H9 (cell line): ENCODE results near the gene PPP3CA. TPM values are rescaled to one million over a fixed set of nuclear protein-coding genes. Genes with fewer than 3 reads are reported as not detected.

Source experiments
- DNase-seq: peaks from one replicate; pipeline ENCODE4 v3.0.0-alpha.2; 2017
- H2AFZ ChIP-seq: one replicate; pipeline ENCODE4 v1.6.1; 2013; ENCODE audit warnings: mild to moderate bottlenecking, low read length, control low read depth, moderate library complexity
- H2AK5ac ChIP-seq: 2 replicates; pipeline ENCODE4 v1.6.1; 2013; ENCODE audit warnings: low read length, control low read depth, mixed read lengths; ENCODE audit not compliant: insufficient read length
- H2BK120ac ChIP-seq: one replicate; pipeline ENCODE4 v1.6.1; 2013; ENCODE audit warnings: low read depth, mild to moderate bottlenecking, low read length, control low read depth, inconsistent platforms; ENCODE audit not compliant: poor library complexity, severe bottlenecking
- H2BK12ac ChIP-seq: 2 replicates; pipeline ENCODE4 v1.6.1; 2013; ENCODE audit warnings: low read length, control low read depth, mixed read lengths, low read depth; ENCODE audit not compliant: insufficient read length
- H2BK15ac ChIP-seq: 2 replicates; pipeline ENCODE4 v1.6.1; 2013; ENCODE audit warnings: low read depth, low read length, control low read depth
- H2BK20ac ChIP-seq: one replicate; pipeline ENCODE4 v1.6.1; 2013; ENCODE audit warnings: low read depth, mild to moderate bottlenecking, low read length, control low read depth, inconsistent platforms; ENCODE audit not compliant: poor library complexity, severe bottlenecking
- H2BK5ac ChIP-seq: 2 replicates; pipeline ENCODE4 v1.6.1; 2013; ENCODE audit warnings: low read length, control low read depth, mixed read lengths; ENCODE audit not compliant: insufficient read length
- H3K14ac ChIP-seq: 2 replicates; pipeline ENCODE4 v1.6.1; 2013; ENCODE audit warnings: low read length, control low read depth; ENCODE audit not compliant: insufficient read depth
- H3K18ac ChIP-seq: 2 replicates; pipeline ENCODE4 v1.6.1; 2013; ENCODE audit warnings: low read depth, mild to moderate bottlenecking, mixed read lengths, low read length, control low read depth; ENCODE audit not compliant: insufficient read length
- H3K23ac ChIP-seq: 2 replicates; pipeline ENCODE4 v1.6.1; 2013; ENCODE audit warnings: low read length, control low read depth, mixed read lengths, low read depth; ENCODE audit not compliant: insufficient read length
- H3K23me2 ChIP-seq: 2 replicates; pipeline ENCODE4 v1.6.1; 2013; ENCODE audit warnings: low read depth, mild to moderate bottlenecking, mixed read lengths, low read length, control low read depth; ENCODE audit not compliant: insufficient read length, poor library complexity, severe bottlenecking
- H3K27ac ChIP-seq: 2 replicates; pipeline ENCODE4 v1.5.1; 2013; ENCODE audit warnings: low read length, control low read depth, mixed read lengths, low read depth; ENCODE audit not compliant: insufficient read length
- H3K27me3 ChIP-seq: 2 replicates; pipeline ENCODE4 v1.6.1; 2013; ENCODE audit warnings: low read length, control low read depth, inconsistent platforms; ENCODE audit not compliant: insufficient read depth
- H3K4ac ChIP-seq: 2 replicates; pipeline ENCODE4 v1.6.1; 2013; ENCODE audit warnings: low read depth, mild to moderate bottlenecking, control low read depth, inconsistent platforms, low read length, moderate library complexity
- H3K4me1 ChIP-seq: 2 replicates; pipeline ENCODE4 v1.6.1; 2013; ENCODE audit warnings: low read length, control low read depth, inconsistent platforms; ENCODE audit not compliant: insufficient read depth
- H3K4me2 ChIP-seq: 2 replicates; pipeline ENCODE4 v1.6.1; 2013; ENCODE audit warnings: low read length, control low read depth, mixed read lengths; ENCODE audit not compliant: insufficient read length, insufficient read depth
- H3K56ac ChIP-seq: 2 replicates; pipeline ENCODE4 v1.6.1; 2013; ENCODE audit warnings: low read depth, mild to moderate bottlenecking, mixed read lengths, low read length, control low read depth; ENCODE audit not compliant: insufficient read length
- H3K79me1 ChIP-seq: 2 replicates; pipeline ENCODE4 v1.6.1; 2013; ENCODE audit warnings: low read depth, mild to moderate bottlenecking, moderate library complexity, low read length, control low read depth, inconsistent platforms; ENCODE audit not compliant: insufficient read depth, poor library complexity, severe bottlenecking
- H3K79me2 ChIP-seq: 2 replicates; pipeline ENCODE4 v1.6.1; 2013; ENCODE audit warnings: low read length, control low read depth, inconsistent platforms; ENCODE audit not compliant: insufficient read depth
- H3K9ac ChIP-seq: 2 replicates; pipeline ENCODE4 v1.6.1; 2013; ENCODE audit warnings: low read length, control low read depth, mixed read lengths; ENCODE audit not compliant: insufficient read length; ENCODE audit errors: extremely low read depth
- H3K9me3 ChIP-seq: one replicate; pipeline ENCODE4 v1.6.1; 2013; ENCODE audit warnings: low read depth, low read length, inconsistent platforms; ENCODE audit not compliant: control insufficient read depth
- H3T11ph ChIP-seq: one replicate; pipeline ENCODE4 v1.6.1; 2013; ENCODE audit warnings: mild to moderate bottlenecking, low read length, control low read depth, inconsistent platforms
- H4K20me1 ChIP-seq: one replicate; pipeline ENCODE4 v1.6.1; 2013; ENCODE audit not compliant: control insufficient read depth, insufficient read length, insufficient read depth
- H4K5ac ChIP-seq: 2 replicates; pipeline ENCODE4 v1.6.1; 2013; ENCODE audit warnings: low read depth, mild to moderate bottlenecking, mixed read lengths, low read length, control low read depth; ENCODE audit not compliant: insufficient read length
- H4K8ac ChIP-seq: replicated peaks from 2 replicates; pipeline ENCODE4 v1.6.1; 2013; ENCODE audit warnings: low read length, control low read depth, mixed read lengths, low read depth; ENCODE audit not compliant: insufficient read length
- H4K91ac ChIP-seq: 2 replicates; pipeline ENCODE4 v1.6.1; 2013; ENCODE audit warnings: low read depth, mild to moderate bottlenecking, moderate library complexity, mixed read lengths, low read length, control low read depth; ENCODE audit not compliant: insufficient read length
- H3K27ac Mint-ChIP-seq, 3 experiments: 2 replicates in 2 of 3; 3 replicates in 1 of 3; pipeline ENCODE4 v1.8.0; 2020 to 2021; ENCODE audit warnings: mixed read lengths in 3 of 3, mild to moderate bottlenecking in 1 of 3, moderate library complexity in 1 of 3
- H3K27me3 Mint-ChIP-seq: 2 replicates; pipeline ENCODE4 v1.8.0; 2021; ENCODE audit warnings: low read depth, mild to moderate bottlenecking, moderate library complexity, mixed read lengths
- H3K36me3 Mint-ChIP-seq, 3 experiments: 2 replicates in 2 of 3; 3 replicates in 1 of 3; pipeline ENCODE4 v1.8.0; 2020 to 2021; ENCODE audit warnings: low read depth in 3 of 3, mixed read lengths in 3 of 3; ENCODE audit not compliant: insufficient read depth in 1 of 3
- H3K4me1 Mint-ChIP-seq, 2 experiments: 2 replicates each; pipeline ENCODE4 v1.8.0; 2020; ENCODE audit warnings: mixed read lengths in 2 of 2
- H3K4me3 Mint-ChIP-seq, 2 experiments: 2 replicates in 1 of 2; 3 replicates in 1 of 2; pipeline ENCODE4 v1.8.0; 2020 to 2021; ENCODE audit warnings: mild to moderate bottlenecking in 2 of 2, mixed read lengths in 2 of 2, moderate library complexity in 1 of 2
- H3K9me3 Mint-ChIP-seq, 2 experiments: 2 replicates in 1 of 2; 3 replicates in 1 of 2; pipeline ENCODE4 v1.8.0; 2020; ENCODE audit warnings: mild to moderate bottlenecking in 2 of 2, mixed read lengths in 2 of 2, moderate library complexity in 1 of 2
- CTCF ChIP-seq: fragments of 200-600 bp; sonication (generic); conservative IDR thresholded peaks from 3 replicates; pipeline ENCODE4 v1.8.0; 2021; ENCODE audit warnings: antibody characterized with exemption, mild to moderate bottlenecking
- WGBS: extraction: QIAGEN DNeasy Blood & Tissue Kit; methylation state at CpG from one replicate; pipeline ENCODE4 v1.1.7; 2013; ENCODE audit warnings: missing lambda C conversion rate, low lambda C conversion rate, mixed read lengths; ENCODE audit not compliant: insufficient read length; ENCODE audit errors: extremely low coverage; 5-methylcytosine and 5-hydroxymethylcytosine counted together
- total RNA-seq: library from RNA; stranded (reverse); gene quantifications from 2 replicates; pipeline ENCODE4 v1.2.1, GENCODE V29; 2021

Gene PPP3CA
- total RNA-seq, 1 experiment from 2014 or later = 16.8 TPM

- H3K9me3 ChIP-seq = no peaks in the 10 kb centered on the region
- H2BK120ac ChIP-seq = no peak overlapping the region
- no peak overlapping the region for H3K4me3 Mint-ChIP-seq
- H3K14ac ChIP-seq = no peak overlapping the region
- no CpG with 5 or more reads among the region's 7 CpGs for WGBS
- no peak overlapping the region for H4K91ac ChIP-seq
- no peak overlapping the region for H4K5ac ChIP-seq
- H3K36me3 Mint-ChIP-seq = no peaks in the 10 kb centered on the region
- no peak overlapping the region for H3K18ac ChIP-seq
- H3K4ac ChIP-seq = no peak overlapping the region
- H3T11ph ChIP-seq = no peak overlapping the region
- no peaks in the 10 kb centered on the region for H3K23me2 ChIP-seq
- H3K4me2 ChIP-seq = no peak overlapping the region
- TF ChIP-seq CTCF = no peak
- no peak overlapping the region for H3K9ac ChIP-seq
- no peak overlapping the region for H2BK15ac ChIP-seq
- H4K8ac ChIP-seq = no peak overlapping the region
- H3K23ac ChIP-seq = no peak overlapping the region
- H2BK12ac ChIP-seq = no peak overlapping the region
- H3K27ac ChIP-seq = no peak overlapping the region
- H3K27me3 ChIP-seq = no peaks in the 10 kb centered on the region
- no peak overlapping the region; a peak in 2 of 7 replicates for H3K27ac Mint-ChIP-seq
- no peak overlapping the region for H2AFZ ChIP-seq
- no peaks in the 10 kb centered on the region for H3K4me1 ChIP-seq
- no peaks in the 10 kb centered on the region for H3K79me1 ChIP-seq
- DNase-seq = no peak
- no peaks in the 10 kb centered on the region; the same call in 1 of the 2 replicates for H3K79me2 ChIP-seq
- H2AK5ac ChIP-seq = no peak overlapping the region
- H3K4me1 Mint-ChIP-seq = peaks cover 0 to 9% of the 10 kb centered on the region in 2 experiments; a peak in 2 of 4 replicates
- no peaks in the 10 kb centered on the region for H3K9me3 Mint-ChIP-seq
- H3K27me3 Mint-ChIP-seq = no peaks in the 10 kb centered on the region
- H2BK5ac ChIP-seq = no peak overlapping the region
- no peak overlapping the region for H2BK20ac ChIP-seq
- no peak overlapping the region for H3K56ac ChIP-seq
- H4K20me1 ChIP-seq = no peaks in the 10 kb centered on the region
These were observed 129.8 kb downstream of the PPP3CA start for GRCh38 chr4:101217353-101218031.
